HepG2 (cell line): ENCODE results near the gene POMT1. TPM values are rescaled to one million over a fixed set of nuclear protein-coding genes. Genes with fewer than 3 reads are reported as not detected.

ENCODE experiments used
- ARNTL ChIP-seq: sonication (generic); formaldehyde crosslinking; IDR thresholded peaks from 2 replicates; pipeline ENCODE4 v1.4.0; 2020; ENCODE audit warnings: mild to moderate bottlenecking, missing genetic modification reagents
- BRF2 ChIP-seq: sonication (generic); formaldehyde crosslinking; IDR thresholded peaks from 2 replicates; pipeline ENCODE4 v1.8.1; 2022; ENCODE audit warnings: mild to moderate bottlenecking, missing genetic modification reagents
- KDM1A ChIP-seq: IDR thresholded peaks from 2 replicates; pipeline ENCODE4 v1.6.1; 2016; ENCODE audit warnings: missing compliant biosample characterization
- KLF15 ChIP-seq: sonication (generic); formaldehyde crosslinking; IDR thresholded peaks from 2 replicates; pipeline ENCODE4 v1.8.1; 2023; ENCODE audit warnings: borderline replicate concordance, mild to moderate bottlenecking, inconsistent platforms, missing genetic modification reagents, mixed read lengths
- MAFF ChIP-seq: IDR thresholded peaks from 2 replicates; pipeline ENCODE4 v1.6.1; 2011; ENCODE audit warnings: low read depth, low read length, improper control_type of control experiment
- NFYB ChIP-seq: sonication (generic); formaldehyde crosslinking; IDR thresholded peaks from 2 replicates; pipeline ENCODE4 v1.4.0; 2020; ENCODE audit warnings: missing genetic modification reagents
- ZNF160 ChIP-seq: sonication (generic); formaldehyde crosslinking; IDR thresholded peaks from 2 replicates; pipeline ENCODE4 v1.8.0; 2022; ENCODE audit warnings: mild to moderate bottlenecking, inconsistent platforms, missing genetic modification reagents
- ZNF234 ChIP-seq: sonication (generic); formaldehyde crosslinking; conservative IDR thresholded peaks from 2 replicates; pipeline ENCODE4 v1.5.1; 2020; ENCODE audit warnings: mild to moderate bottlenecking, missing genetic modification reagents
- ZNF282 ChIP-seq: fragments of 450-650 bp; IDR thresholded peaks from 2 replicates; pipeline ENCODE4 v1.6.1; 2018; ENCODE audit not compliant: partially characterized antibody
- ZNF326 ChIP-seq: sonication (generic); formaldehyde crosslinking; IDR thresholded peaks from 2 replicates; pipeline ENCODE4 v1.4.0; 2020; ENCODE audit warnings: missing genetic modification reagents, borderline replicate concordance
- ZNF34 ChIP-seq: sonication (generic); formaldehyde crosslinking; IDR thresholded peaks from 2 replicates; pipeline ENCODE4 v1.4.0; 2020; ENCODE audit warnings: mild to moderate bottlenecking, missing genetic modification reagents, borderline replicate concordance
- ZNF501 ChIP-seq: sonication (generic); formaldehyde crosslinking; IDR thresholded peaks from 2 replicates; pipeline ENCODE4 v1.5.1; 2020; ENCODE audit warnings: mild to moderate bottlenecking, moderate library complexity, missing genetic modification reagents
- ZNF572 ChIP-seq: sonication (generic); formaldehyde crosslinking; IDR thresholded peaks from 2 replicates; pipeline ENCODE4 v1.5.1; 2020; ENCODE audit warnings: mild to moderate bottlenecking, missing genetic modification reagents
- ZNF784 ChIP-seq: sonication (generic); formaldehyde crosslinking; IDR thresholded peaks from 2 replicates; pipeline ENCODE4 v1.5.1; 2020; ENCODE audit warnings: missing genetic modification reagents, mild to moderate bottlenecking, borderline replicate concordance
- ZNF790 ChIP-seq: sonication (generic); formaldehyde crosslinking; IDR thresholded peaks from 2 replicates; pipeline ENCODE4 v1.8.0; 2022; ENCODE audit warnings: missing genetic modification reagents, mild to moderate bottlenecking, borderline replicate concordance
- polyA plus RNA-seq, 8 experiments: library from polyadenylated mRNA; depleted of rRNA in 3 of 8; stranded (reverse) in 7 of 8; unstranded in 1 of 8; fragments of >200 nt; fragmentation: Illumina TruSeq in 4 of 8; extraction: Trizol in 4 of 8; gene quantifications; 2 replicates each; pipeline versions ENCODE4 v1.2.1 to v1.2.3, GENCODE V29; 2011 to 2016; ENCODE audit warnings: low read depth in 4 of 8, missing spikeins in 1 of 8, mixed read lengths in 1 of 8; ENCODE audit not compliant: insufficient read depth in 1 of 8
- total RNA-seq, 5 experiments: library from RNA; depleted of rRNA; stranded (reverse); fragments of >200 nt; fragmentation: Illumina TruSeq; extraction: Trizol; gene quantifications; 2 replicates each; pipeline ENCODE4 v1.2.3, GENCODE V29; 2016; ENCODE audit warnings: low read depth in 1 of 5
- TF ChIP-seq, protein P1 (sequence below): sonication (generic); formaldehyde crosslinking; IDR thresholded peaks from 2 replicates; pipeline ENCODE4 v1.4.0; 2020; ENCODE audit warnings: low read depth, mild to moderate bottlenecking, missing genetic modification reagents
- TF ChIP-seq, protein P2 (sequence below): sonication (generic); formaldehyde crosslinking; IDR thresholded peaks from 2 replicates; pipeline ENCODE4 v1.4.0; 2020; ENCODE audit warnings: missing genetic modification reagents, borderline replicate concordance
- TF ChIP-seq, protein P3 (sequence below): sonication (generic); formaldehyde crosslinking; IDR thresholded peaks from 2 replicates; pipeline ENCODE4 v1.9.0; 2022; ENCODE audit warnings: missing genetic modification reagents, mild to moderate bottlenecking, borderline replicate concordance
- TF ChIP-seq, protein P4 (sequence below), 2 experiments: sonication (generic) in 1 of 2; formaldehyde crosslinking in 1 of 2; IDR thresholded peaks; 2 replicates each; pipeline versions ENCODE4 v1.5.1 to v1.6.1; 2011 to 2020; ENCODE audit warnings: borderline replicate concordance in 1 of 2, low read depth in 1 of 2, low read length in 1 of 2, mild to moderate bottlenecking in 1 of 2, missing genetic modification reagents in 1 of 2, moderate library complexity in 1 of 2

POMT1 gene
- total and polyA plus RNA-seq, 2 of the 13 experiments (the other 11 are each of a cell fraction or from before 2014, with no cell fraction given), result 21.6 to 22.7 TPM

DNA sequence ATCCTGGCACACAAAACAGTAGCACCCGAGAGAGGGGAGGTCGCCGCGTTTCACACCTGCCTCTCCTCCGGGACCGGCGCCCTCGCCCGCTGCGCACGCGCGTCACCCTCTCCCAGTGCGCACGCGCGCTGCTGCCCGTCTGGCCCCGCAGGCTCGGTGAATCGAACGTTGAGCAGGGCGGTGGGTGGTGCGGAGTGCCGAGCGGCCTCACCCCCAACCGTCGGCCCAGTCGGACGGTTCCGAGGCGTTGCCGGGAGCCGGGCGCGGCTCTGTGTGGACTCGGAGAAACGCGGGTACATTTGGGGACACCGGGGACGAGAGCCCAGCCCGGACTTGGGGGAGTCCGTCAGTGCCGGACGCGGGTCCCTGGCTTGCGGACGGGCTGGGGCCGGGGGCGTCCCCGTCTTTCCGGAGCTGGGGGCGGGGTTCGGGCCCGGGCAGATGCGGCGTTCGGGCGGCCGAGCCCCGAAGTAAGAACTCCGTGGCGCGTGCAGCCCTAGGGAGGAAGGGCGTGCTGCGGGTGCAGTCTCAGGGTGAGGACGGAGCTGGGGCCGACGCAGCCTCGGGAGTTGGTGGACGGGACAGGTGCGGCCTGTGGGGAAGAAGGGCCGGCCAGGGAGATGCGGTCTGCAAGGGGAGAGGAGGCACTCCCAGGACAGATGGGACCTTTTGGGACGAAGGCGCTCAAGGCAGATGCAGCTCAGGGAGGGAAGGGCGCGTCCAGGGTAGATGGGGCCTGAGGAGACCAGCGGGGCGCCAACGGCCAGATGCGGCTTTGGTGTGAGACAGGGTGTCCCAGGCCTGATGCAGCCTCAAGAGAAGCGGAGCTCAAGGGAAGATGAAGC is at the start of gene POMT1 (continued):
- 0 out of 2 replicates have a peak, but pooled peaks have one; percentile 71 for TF ChIP-seq ZNF34 (CRISPR knock-in tag)
- TF ChIP-seq, protein P1, sequence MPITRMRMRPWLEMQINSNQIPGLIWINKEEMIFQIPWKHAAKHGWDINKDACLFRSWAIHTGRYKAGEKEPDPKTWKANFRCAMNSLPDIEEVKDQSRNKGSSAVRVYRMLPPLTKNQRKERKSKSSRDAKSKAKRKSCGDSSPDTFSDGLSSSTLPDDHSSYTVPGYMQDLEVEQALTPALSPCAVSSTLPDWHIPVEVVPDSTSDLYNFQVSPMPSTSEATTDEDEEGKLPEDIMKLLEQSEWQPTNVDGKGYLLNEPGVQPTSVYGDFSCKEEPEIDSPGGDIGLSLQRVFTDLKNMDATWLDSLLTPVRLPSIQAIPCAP (CRISPR knock-in tag), result no peak
- no peak for TF ChIP-seq ZNF784
- peak; percentile 94 for TF ChIP-seq ZNF501 (CRISPR knock-in tag)
- TF ChIP-seq ZNF282, result no peak
- TF ChIP-seq KDM1A (CRISPR knock-in tag), result no peak
- TF ChIP-seq, protein P2, sequence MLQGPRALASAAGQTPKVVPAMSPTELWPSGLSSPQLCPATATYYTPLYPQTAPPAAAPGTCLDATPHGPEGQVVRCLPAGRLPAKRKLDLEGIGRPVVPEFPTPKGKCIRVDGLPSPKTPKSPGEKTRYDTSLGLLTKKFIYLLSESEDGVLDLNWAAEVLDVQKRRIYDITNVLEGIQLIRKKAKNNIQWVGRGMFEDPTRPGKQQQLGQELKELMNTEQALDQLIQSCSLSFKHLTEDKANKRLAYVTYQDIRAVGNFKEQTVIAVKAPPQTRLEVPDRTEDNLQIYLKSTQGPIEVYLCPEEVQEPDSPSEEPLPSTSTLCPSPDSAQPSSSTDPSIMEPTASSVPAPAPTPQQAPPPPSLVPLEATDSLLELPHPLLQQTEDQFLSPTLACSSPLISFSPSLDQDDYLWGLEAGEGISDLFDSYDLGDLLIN (CRISPR knock-in tag), result no peak
- TF ChIP-seq, protein P3, sequence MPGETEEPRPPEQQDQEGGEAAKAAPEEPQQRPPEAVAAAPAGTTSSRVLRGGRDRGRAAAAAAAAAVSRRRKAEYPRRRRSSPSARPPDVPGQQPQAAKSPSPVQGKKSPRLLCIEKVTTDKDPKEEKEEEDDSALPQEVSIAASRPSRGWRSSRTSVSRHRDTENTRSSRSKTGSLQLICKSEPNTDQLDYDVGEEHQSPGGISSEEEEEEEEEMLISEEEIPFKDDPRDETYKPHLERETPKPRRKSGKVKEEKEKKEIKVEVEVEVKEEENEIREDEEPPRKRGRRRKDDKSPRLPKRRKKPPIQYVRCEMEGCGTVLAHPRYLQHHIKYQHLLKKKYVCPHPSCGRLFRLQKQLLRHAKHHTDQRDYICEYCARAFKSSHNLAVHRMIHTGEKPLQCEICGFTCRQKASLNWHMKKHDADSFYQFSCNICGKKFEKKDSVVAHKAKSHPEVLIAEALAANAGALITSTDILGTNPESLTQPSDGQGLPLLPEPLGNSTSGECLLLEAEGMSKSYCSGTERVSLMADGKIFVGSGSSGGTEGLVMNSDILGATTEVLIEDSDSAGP (CRISPR knock-in tag), result peak; percentile 27
- TF ChIP-seq, protein P4, sequence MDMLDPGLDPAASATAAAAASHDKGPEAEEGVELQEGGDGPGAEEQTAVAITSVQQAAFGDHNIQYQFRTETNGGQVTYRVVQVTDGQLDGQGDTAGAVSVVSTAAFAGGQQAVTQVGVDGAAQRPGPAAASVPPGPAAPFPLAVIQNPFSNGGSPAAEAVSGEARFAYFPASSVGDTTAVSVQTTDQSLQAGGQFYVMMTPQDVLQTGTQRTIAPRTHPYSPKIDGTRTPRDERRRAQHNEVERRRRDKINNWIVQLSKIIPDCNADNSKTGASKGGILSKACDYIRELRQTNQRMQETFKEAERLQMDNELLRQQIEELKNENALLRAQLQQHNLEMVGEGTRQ (IDR thresholded peaks at IDR 0.05; ENCODE audit: low read depth, low read length), result no peak
- TF ChIP-seq, protein P4 (CRISPR knock-in tag; IDR thresholded peaks at IDR 0.05; ENCODE audit: borderline replicate concordance), result no peak
- TF ChIP-seq ZNF234 (CRISPR knock-in tag), result no peak; the same call in 1 of the 2 replicates
- no peak for TF ChIP-seq ZNF326 (CRISPR knock-in tag)
- no peak for TF ChIP-seq MAFF
- 0 out of 2 replicates have a peak, but pooled peaks have one; percentile 42 for TF ChIP-seq BRF2 (CRISPR knock-in tag)
- TF ChIP-seq ZNF790 (CRISPR knock-in tag), result peak; percentile 90; the same call in 1 of the 2 replicates
- TF ChIP-seq KLF15 (CRISPR knock-in tag), result no peak
- peak; percentile 27; the same call in 1 of the 2 replicates for TF ChIP-seq NFYB (CRISPR knock-in tag)
- no peak; the same call in 1 of the 2 replicates for TF ChIP-seq ARNTL (CRISPR knock-in tag)
- TF ChIP-seq ZNF572 (CRISPR knock-in tag), result 0 out of 2 replicates have a peak, but pooled peaks have one; percentile 87
- TF ChIP-seq ZNF160 (CRISPR knock-in tag), result peak; percentile 62; the same call in 1 of the 2 replicates
